ENCODE results near the gene ESRRB. TPM values are rescaled to one million over a fixed set of nuclear protein-coding genes. Genes with fewer than 3 reads are reported as not detected.

Gene ESRRB
- total RNA-seq, 6 donors from 2014 or later: 0.15 to 1.6 (median 0.30) TPM; not detected in 2

DNA sequence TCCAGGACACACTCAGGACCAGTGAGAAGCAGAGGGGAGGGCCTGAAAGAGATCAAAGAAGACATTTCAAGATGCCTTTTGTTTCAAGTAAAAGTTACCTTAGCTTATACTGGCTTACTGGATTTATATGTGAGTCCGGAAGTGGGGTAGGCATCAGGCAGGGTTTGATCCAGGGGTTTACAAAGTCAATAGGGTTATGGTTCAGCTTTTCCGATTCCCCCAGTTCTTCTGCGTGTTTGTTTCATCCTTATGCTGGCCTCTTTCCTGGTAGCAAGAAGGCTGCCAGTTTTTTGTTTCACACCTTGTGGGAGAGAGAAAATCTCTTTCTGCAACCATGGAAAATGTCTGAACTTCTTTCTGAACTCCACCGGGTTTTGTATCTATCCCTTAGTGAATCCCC is 126.3 kb downstream of the ESRRB start:
- Histone ChIP-seq H3K27ac (no peak overlapping the region), H3K36me3 (no peaks in the 10 kb centered on the region), H3K4me3 (no peak overlapping the region), H3K4me1 (no peaks in the 10 kb centered on the region), H3K27me3 (no peaks in the 10 kb centered on the region), H3K9me3 (no peaks in the 10 kb centered on the region)
- WGBS, 2 donors: 92 to 95% methylated on average over 4 of the region's 4 CpGs
- no peak for TF ChIP-seq POLR2A (IDR thresholded peaks at IDR 0.05)
- TF ChIP-seq EP300 (IDR thresholded peaks at IDR 0.05): no peak
- TF ChIP-seq POLR2AphosphoS5 (IDR thresholded peaks at IDR 0.05): no peak
- no peak for TF ChIP-seq CTCF (IDR thresholded peaks at IDR 0.05)
- ATAC-seq (ENCODE audit: low FRiP score in 2 of 2) (no peak), DNase-seq (no peak)

- ATAC-seq (ENCODE audit: low FRiP score in 2 of 2) (no peak), DNase-seq (no peak)
- Histone ChIP-seq H3K36me3 (no peaks in the 10 kb centered on the region), H3K4me1 (no peaks in the 10 kb centered on the region), H3K27me3 (no peaks in the 10 kb centered on the region), H3K4me3 (no peak overlapping the region), H3K27ac (no peak overlapping the region), H3K9me3 (no peaks in the 10 kb centered on the region)
- no peak for TF ChIP-seq CTCF (IDR thresholded peaks at IDR 0.05)
- no peak for TF ChIP-seq POLR2AphosphoS5 (IDR thresholded peaks at IDR 0.05)
- 65 to 86% methylated on average over 3 of the region's 3 CpGs for WGBS, 2 donors
Observed at GRCh38 chr14:76502638-76503037, 126.7 kb downstream of the ESRRB start.

DNA sequence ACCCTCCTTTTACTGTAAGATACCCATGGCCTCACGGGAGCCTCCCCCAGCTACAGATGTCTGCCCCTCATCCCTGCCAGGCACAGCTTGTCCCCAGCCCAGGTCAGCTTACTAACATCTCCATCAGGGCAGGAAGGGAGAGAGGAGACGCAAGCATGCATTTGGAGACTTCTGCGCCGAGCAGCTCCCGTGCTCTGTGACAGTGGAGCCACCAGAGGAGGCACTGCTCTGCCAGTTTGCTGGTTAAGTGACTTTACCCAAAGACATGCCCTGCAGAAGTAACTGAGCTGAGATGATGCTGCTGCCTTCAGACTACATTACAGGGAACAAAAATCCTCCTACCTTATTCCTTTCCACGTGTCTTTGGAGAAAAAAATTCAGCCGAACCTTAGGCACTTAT is 133.4 kb downstream of the ESRRB start:
- no peak for TF ChIP-seq POLR2A (IDR thresholded peaks at IDR 0.05)
- TF ChIP-seq POLR2AphosphoS5 (IDR thresholded peaks at IDR 0.05): no peak
- TF ChIP-seq CTCF (IDR thresholded peaks at IDR 0.05): no peak
- no peak for TF ChIP-seq EP300 (IDR thresholded peaks at IDR 0.05)
- DNase-seq (no peak), ATAC-seq (ENCODE audit: low FRiP score in 2 of 2) (no peak)
- Histone ChIP-seq H3K9me3 (no peaks in the 10 kb centered on the region), H3K27ac (no peak overlapping the region), H3K4me1 (no peaks in the 10 kb centered on the region), H3K27me3 (no peaks in the 10 kb centered on the region), H3K36me3 (no peaks in the 10 kb centered on the region), H3K4me3 (no peak overlapping the region)
- 73 to 83% methylated on average over 5 to 7 of the region's 7 CpGs for WGBS, 2 donors

GRCh38 chr14:76510181-76510580 is 134.2 kb downstream of the ESRRB start:
- WGBS, 2 donors: 77 to 85% methylated on average over 2 to 3 of the region's 3 CpGs
- no peaks in the 10 kb centered on the region for H3K36me3 ChIP-seq
- H3K4me3 ChIP-seq: no peak overlapping the region
- TF ChIP-seq EP300 (IDR thresholded peaks at IDR 0.05): no peak
- TF ChIP-seq POLR2A (IDR thresholded peaks at IDR 0.05): no peak
- TF ChIP-seq CTCF (IDR thresholded peaks at IDR 0.05): no peak
- TF ChIP-seq POLR2AphosphoS5 (IDR thresholded peaks at IDR 0.05): no peak
- H3K27ac ChIP-seq: no peak overlapping the region
- H3K4me1 ChIP-seq: no peaks in the 10 kb centered on the region
- ATAC-seq (ENCODE audit: low FRiP score in 2 of 2) (no peak), DNase-seq (no peak)
- H3K9me3 ChIP-seq: no peaks in the 10 kb centered on the region
- no peaks in the 10 kb centered on the region for H3K27me3 ChIP-seq

- no peak for DNase-seq
- ATAC-seq (ENCODE audit: low FRiP score in 2 of 2): no peak
Observed at GRCh38 chr14:76514213-76514998, 138.5 kb downstream of the ESRRB start.

More at GRCh38 chr14:76514213-76514998, 138.5 kb downstream of the ESRRB start:
- Histone ChIP-seq H3K4me3 (no peak overlapping the region), H3K27me3 (no peaks in the 10 kb centered on the region), H3K9me3 (no peaks in the 10 kb centered on the region), H3K36me3 (no peaks in the 10 kb centered on the region), H3K27ac (no peak overlapping the region), H3K4me1 (no peaks in the 10 kb centered on the region)
- TF ChIP-seq POLR2AphosphoS5 (IDR thresholded peaks at IDR 0.05): no peak
- TF ChIP-seq POLR2A (IDR thresholded peaks at IDR 0.05): no peak
- TF ChIP-seq CTCF (IDR thresholded peaks at IDR 0.05): peak in 3 of 6 experiments; percentile 9 to 26 (median 16)
- 63 to 68% methylated on average over 6 of the region's 6 CpGs for whole genome bisulfite sequencing, 2 donors
